CD4-positive, CD25-positive, alpha-beta regulatory T cell (primary cell): ENCODE results near the gene METTL2B. TPM values are rescaled to one million over a fixed set of nuclear protein-coding genes. Genes with fewer than 3 reads are reported as not detected.
A peak's percentile ranks its signal among the peaks of the same experiment; 100 is the strongest.
"Not testable (repeated sequence)": the region's sequence is repeated elsewhere in the genome, so short reads cannot be mapped to it uniquely, and the experiment has no call there.

Experiments used
- ATAC-seq, 2 donors: fragments of 150-1000 bp; cut with Tn5 transposase; one replicate each; pipeline ENCODE4 v1.10.0; 2021; ENCODE audit warnings: low read depth in 2 of 2, moderate number of reproducible peaks in 2 of 2, moderate library complexity in 1 of 2
- DNase-seq, 3 donors: peaks; one replicate each; pipeline versions ENCODE4 v3.0.0 to v3.0.0-alpha.2; 2012 to 2022; ENCODE audit warnings: mixed read lengths in 1 of 3
- H3K27ac ChIP-seq: one replicate; pipeline ENCODE4 v1.7.0; 2013; ENCODE audit warnings: mild to moderate bottlenecking, low read length; ENCODE audit not compliant: insufficient read depth, poor library complexity, severe bottlenecking
- H3K27me3 ChIP-seq: one replicate; pipeline ENCODE4 v1.7.0; 2013; ENCODE audit warnings: low read length; ENCODE audit not compliant: control insufficient read depth, insufficient read depth
- H3K36me3 ChIP-seq: one replicate; pipeline ENCODE4 v1.7.0; 2013; ENCODE audit warnings: mild to moderate bottlenecking, low read length, moderate library complexity; ENCODE audit not compliant: control insufficient read depth, insufficient read depth
- H3K4me1 ChIP-seq: 2 replicates; pipeline ENCODE4 v1.7.0; 2013; ENCODE audit warnings: mild to moderate bottlenecking, low read length; ENCODE audit not compliant: insufficient read depth, control insufficient read depth, poor library complexity, severe bottlenecking
- H3K4me3 ChIP-seq: one replicate; pipeline ENCODE4 v1.7.0; 2013; ENCODE audit warnings: low read depth, mild to moderate bottlenecking, low read length, moderate library complexity
- H3K9me3 ChIP-seq, 2 experiments: 1 replicate in 1 of 2; 2 replicates in 1 of 2; pipeline ENCODE4 v1.7.0; 2013; ENCODE audit warnings: low read length in 2 of 2, mild to moderate bottlenecking in 1 of 2, moderate library complexity in 1 of 2; ENCODE audit not compliant: control insufficient read depth in 2 of 2
- H3K27ac Mint-ChIP-seq, 3 donors: one replicate each; pipeline ENCODE4 v1.8.0; 2020 to 2022; ENCODE audit warnings: mild to moderate bottlenecking in 3 of 3, mixed read lengths in 3 of 3, moderate library complexity in 2 of 3
- H3K27me3 Mint-ChIP-seq: one replicate; pipeline ENCODE4 v1.8.0; 2022; ENCODE audit warnings: mild to moderate bottlenecking, mixed read lengths
- H3K36me3 Mint-ChIP-seq: one replicate; pipeline ENCODE4 v1.8.0; 2020; ENCODE audit warnings: mixed read lengths
- H3K4me1 Mint-ChIP-seq, 4 donors: one replicate each; pipeline ENCODE4 v1.8.0; 2020 to 2022; ENCODE audit warnings: mixed read lengths in 4 of 4, mild to moderate bottlenecking in 1 of 4
- H3K4me3 Mint-ChIP-seq, 4 donors: one replicate each; pipeline ENCODE4 v1.8.0; 2020 to 2022; ENCODE audit warnings: mild to moderate bottlenecking in 4 of 4, mixed read lengths in 4 of 4, moderate library complexity in 3 of 4
- H3K9me3 Mint-ChIP-seq, 7 donors: one replicate each; pipeline ENCODE4 v1.8.0; 2020 to 2022; ENCODE audit warnings: mixed read lengths in 7 of 7, mild to moderate bottlenecking in 3 of 7, moderate library complexity in 2 of 7
- polyA plus RNA-seq, 4 donors: library from polyadenylated mRNA; unstranded; fragments of 300-500 nt; fragmentation: Illumina TruSeq; gene quantifications; one replicate each; pipeline ENCODE4 v1.2.3, GENCODE V29; 2021
- total RNA-seq: library from RNA; stranded (reverse); gene quantifications from one replicate; pipeline ENCODE4 v1.2.3, GENCODE V29; 2022

The METTL2B gene
- total RNA-seq: 19.6 TPM
- 10 to 100 TPM in 3 of 4 donors, 1 to 10 TPM in 1; 9.2 to 17.0 (median 13.8) TPM for polyA plus RNA-seq

GRCh38 chr7:128476402-128477335, at the start of gene METTL2B:
TSS of gene METTL2B (plus strand) at chr7:128476748. CDS start at chr7:128476766, 18 bp downstream.
- ATAC-seq (peak; percentile 96 to 97), DNase-seq (peak; percentile 87 to 95 (median 87))
- Mint-ChIP-seq H3K4me3 (peak within 1 kb of the TSS; percentile 98 to 99 (median 98)), H3K27ac (peak within 1 kb of the TSS; percentile 91 to 97 (median 96)), H3K4me1 (peaks cover 16 to 30% (median 20%) of the 10 kb centered on the region in 4 donors)
- Histone ChIP-seq H3K27ac (peak within 1 kb of the TSS; percentile 85), H3K36me3 (peaks cover 16% of the 10 kb centered on the region), H3K4me3 (peak within 1 kb of the TSS; percentile 80), H3K4me1 (peaks cover 14% of the 10 kb centered on the region)
- H3K36me3 Mint-ChIP-seq, H3K9me3 Mint-ChIP-seq, H3K27me3 Mint-ChIP-seq, H3K27me3 ChIP-seq, H3K9me3 ChIP-seq: not testable (repeated sequence)

- peaks cover 3% of the 10 kb centered on the region for H3K27me3 ChIP-seq
- no peaks in the 10 kb centered on the region for H3K36me3 ChIP-seq
- no peaks in the 10 kb centered on the region for H3K4me1 Mint-ChIP-seq
- H3K4me3 Mint-ChIP-seq: no peak overlapping the region
- H3K4me3 ChIP-seq: no peak overlapping the region
- DNase-seq: peak in 2 of 3 donors; percentile 58 to 67
- ATAC-seq: peak; percentile 56 to 66
- H3K4me1 ChIP-seq: no peaks in the 10 kb centered on the region
- H3K36me3 Mint-ChIP-seq: no peaks in the 10 kb centered on the region
- no peaks in the 10 kb centered on the region for H3K9me3 ChIP-seq
- H3K27ac ChIP-seq: no peak overlapping the region
- peaks cover 11% of the 10 kb centered on the region for H3K27me3 Mint-ChIP-seq
- no peak overlapping the region for H3K27ac Mint-ChIP-seq
- no peaks in the 10 kb centered on the region for H3K9me3 Mint-ChIP-seq
These were observed 49.2 kb upstream of the METTL2B start for GRCh38 chr7:128427289-128427891.

GRCh38 chr7:128430207-128430606, 46.3 kb upstream of the METTL2B start:
- Histone ChIP-seq H3K4me3 (no peak overlapping the region), H3K9me3 (no peaks in the 10 kb centered on the region), H3K36me3 (no peaks in the 10 kb centered on the region), H3K27me3 (peaks cover 7% of the 10 kb centered on the region), H3K27ac (no peak overlapping the region), H3K4me1 (no peaks in the 10 kb centered on the region)
- Mint-ChIP-seq H3K27ac (no peak overlapping the region), H3K4me3 (no peak overlapping the region), H3K27me3 (peaks cover 11% of the 10 kb centered on the region), H3K4me1 (no peaks in the 10 kb centered on the region), H3K9me3 (no peaks in the 10 kb centered on the region), H3K36me3 (no peaks in the 10 kb centered on the region)
- DNase-seq (no peak), ATAC-seq (no peak)

GRCh38 chr7:128431221-128431620, 45.3 kb upstream of the METTL2B start:
- peaks cover 7% of the 10 kb centered on the region for H3K27me3 Mint-ChIP-seq
- Histone ChIP-seq H3K4me3 (no peak overlapping the region), H3K27ac (no peak overlapping the region), H3K9me3 (no peaks in the 10 kb centered on the region), H3K4me1 (no peaks in the 10 kb centered on the region), H3K36me3 (no peaks in the 10 kb centered on the region), H3K27me3 (peaks cover 8% of the 10 kb centered on the region)
- no peak overlapping the region for H3K27ac Mint-ChIP-seq
- H3K4me3 Mint-ChIP-seq: no peak overlapping the region
- H3K36me3 Mint-ChIP-seq: no peaks in the 10 kb centered on the region
- DNase-seq (no peak), ATAC-seq (no peak)
- no peaks in the 10 kb centered on the region for H3K9me3 Mint-ChIP-seq
- no peaks in the 10 kb centered on the region for H3K4me1 Mint-ChIP-seq

GRCh38 chr7:128431754-128432153, 44.8 kb upstream of the METTL2B start:
- no peaks in the 10 kb centered on the region for H3K4me1 ChIP-seq
- H3K27me3 Mint-ChIP-seq: peaks cover 7% of the 10 kb centered on the region
- no peak for ATAC-seq

GRCh38 chr7:128434413-128435326, 41.9 kb upstream of the METTL2B start:
- H3K36me3 Mint-ChIP-seq: no peaks in the 10 kb centered on the region
- no peaks in the 10 kb centered on the region for H3K4me1 ChIP-seq
- H3K4me3 Mint-ChIP-seq: no peak overlapping the region
- H3K27me3 Mint-ChIP-seq: peaks cover 8% of the 10 kb centered on the region
- no peaks in the 10 kb centered on the region for H3K9me3 Mint-ChIP-seq
- H3K4me1 Mint-ChIP-seq: no peaks in the 10 kb centered on the region
- ATAC-seq: no peak
- no peak overlapping the region for H3K27ac Mint-ChIP-seq
- H3K27me3 ChIP-seq: peaks cover 5% of the 10 kb centered on the region
- H3K4me3 ChIP-seq: no peak overlapping the region
- H3K36me3 ChIP-seq: no peaks in the 10 kb centered on the region
- DNase-seq: no peak
- no peak overlapping the region for H3K27ac ChIP-seq
- H3K9me3 ChIP-seq: no peaks in the 10 kb centered on the region

More at GRCh38 chr7:128431754-128432153, 44.8 kb upstream of the METTL2B start:
- H3K27me3 ChIP-seq: peaks cover 8% of the 10 kb centered on the region
- H3K4me1 Mint-ChIP-seq: no peaks in the 10 kb centered on the region
- H3K4me3 ChIP-seq: no peak overlapping the region
- no peak for DNase-seq
- H3K36me3 ChIP-seq: no peaks in the 10 kb centered on the region
- H3K4me3 Mint-ChIP-seq: peak overlapping the region in 1 of 4 donors; percentile 2
- H3K27ac Mint-ChIP-seq: no peak overlapping the region
- H3K36me3 Mint-ChIP-seq: no peaks in the 10 kb centered on the region
- no peak overlapping the region for H3K27ac ChIP-seq
- no peaks in the 10 kb centered on the region for H3K9me3 Mint-ChIP-seq
- H3K9me3 ChIP-seq: no peaks in the 10 kb centered on the region

- H3K27me3 ChIP-seq: peaks cover 5% of the 10 kb centered on the region
- no peaks in the 10 kb centered on the region for H3K4me1 Mint-ChIP-seq
- H3K36me3 Mint-ChIP-seq: no peaks in the 10 kb centered on the region
- DNase-seq: no peak
- H3K27ac Mint-ChIP-seq: no peak overlapping the region
- H3K4me3 Mint-ChIP-seq: no peak overlapping the region
- H3K9me3 ChIP-seq: no peaks in the 10 kb centered on the region
- H3K27me3 Mint-ChIP-seq: peaks cover 6% of the 10 kb centered on the region
- no peak overlapping the region for H3K27ac ChIP-seq
- no peaks in the 10 kb centered on the region for H3K36me3 ChIP-seq
- H3K4me3 ChIP-seq: no peak overlapping the region
- no peaks in the 10 kb centered on the region for H3K9me3 Mint-ChIP-seq
- ATAC-seq: no peak
- no peaks in the 10 kb centered on the region for H3K4me1 ChIP-seq
These were observed 41.2 kb upstream of the METTL2B start for GRCh38 chr7:128435327-128435686.
